ACC112 (cell line): ENCODE results near the gene AKT3.

Experiments used
- H2AFZ ChIP-seq: fragments of 200-600 bp; sonication (generic); one replicate; pipeline ENCODE4 v1.6.0; 2017; ENCODE audit warnings: antibody characterized with exemption, low read length; ENCODE audit not compliant: unreplicated experiment
- H3K27ac ChIP-seq: fragments of 200-600 bp; sonication (generic); 2 replicates; pipeline ENCODE4 v1.5.1; 2014; ENCODE audit warnings: low read depth, mild to moderate bottlenecking, antibody characterized with exemption, low read length, moderate library complexity
- H3K27me3 ChIP-seq: fragments of 200-600 bp; sonication (generic); 2 replicates; pipeline ENCODE4 v1.6.1; 2014; ENCODE audit warnings: mild to moderate bottlenecking, antibody characterized with exemption, low read length, moderate library complexity, mixed read lengths; ENCODE audit not compliant: insufficient read depth
- H3K36me3 ChIP-seq: fragments of 200-600 bp; sonication (generic); 2 replicates; pipeline ENCODE4 v1.6.1; 2016; ENCODE audit warnings: mild to moderate bottlenecking, antibody characterized with exemption, low read length, moderate library complexity, mixed read lengths; ENCODE audit not compliant: insufficient read depth
- H3K4me1 ChIP-seq: fragments of 200-600 bp; sonication (generic); one replicate; pipeline ENCODE4 v1.6.1; 2016; ENCODE audit warnings: low read length, mixed read lengths; ENCODE audit not compliant: insufficient read depth, unreplicated experiment, control insufficient read depth
- H3K4me3 ChIP-seq: fragments of 200-600 bp; sonication (generic); 2 replicates; pipeline ENCODE4 v1.5.1; 2014; ENCODE audit warnings: mild to moderate bottlenecking, low read depth, low read length
- H3K79me2 ChIP-seq: fragments of 200-600 bp; sonication (generic); one replicate; pipeline ENCODE4 v1.6.0; 2016; ENCODE audit warnings: low read length; ENCODE audit not compliant: control insufficient read depth, unreplicated experiment, insufficient read depth

Gene AKT3

DNA sequence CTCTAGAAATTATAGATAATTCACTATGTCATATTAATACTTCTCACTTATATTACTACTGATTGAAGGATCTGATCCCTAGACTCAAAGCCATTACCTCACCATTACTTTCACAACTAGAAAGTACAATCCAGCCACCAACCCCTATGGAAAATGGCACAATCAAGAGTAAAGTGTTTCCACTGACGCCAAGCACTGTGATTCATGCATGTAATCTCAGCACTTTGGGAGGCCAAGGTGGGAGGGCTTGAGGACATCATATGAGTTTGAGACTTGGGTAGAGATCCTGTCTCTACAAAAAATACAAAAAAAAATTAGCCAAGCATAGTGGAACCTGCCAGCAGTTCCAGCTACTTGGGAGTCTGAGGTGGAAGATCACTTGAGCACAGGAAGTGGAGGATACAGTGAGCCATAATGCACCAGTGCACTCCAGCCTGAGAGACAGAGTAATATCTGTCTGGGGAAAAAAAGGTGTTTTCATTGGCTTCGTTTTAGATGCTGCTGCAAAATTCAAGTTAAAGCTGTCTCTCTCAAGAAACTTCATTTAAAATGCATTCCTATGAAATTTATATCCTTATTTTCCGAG lies 126.5 kb downstream of the AKT3 start:
- Histone ChIP-seq H3K4me1 (peaks cover 14% of the 10 kb centered on the region), H3K79me2 (peaks cover 4% of the 10 kb centered on the region)

DNA sequence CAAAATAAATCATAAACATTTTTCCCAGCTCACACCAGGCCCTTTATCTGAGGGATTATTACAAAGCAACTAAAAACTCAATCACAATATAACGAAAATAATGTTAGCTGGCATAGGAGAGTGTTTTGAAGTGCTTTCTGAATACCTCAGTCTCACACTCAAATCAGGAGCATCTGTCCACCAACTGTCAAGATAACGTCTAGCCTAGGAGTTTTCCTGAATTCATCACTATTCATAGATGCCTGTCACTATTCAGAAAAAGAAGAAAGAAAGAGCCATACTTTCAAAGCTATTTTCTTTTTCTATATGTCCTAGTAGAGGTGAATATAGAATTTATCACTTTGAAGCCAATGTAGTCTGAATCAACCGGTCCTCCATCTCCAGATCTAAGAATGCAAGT lies 127.0 kb downstream of the AKT3 start:
- peaks cover 17% of the 10 kb centered on the region for H3K4me1 ChIP-seq
- no peaks in the 10 kb centered on the region for H3K36me3 ChIP-seq
- peaks cover 4% of the 10 kb centered on the region for H3K79me2 ChIP-seq
- H3K27ac ChIP-seq = no peak overlapping the region
- H3K27me3 ChIP-seq = no peaks in the 10 kb centered on the region
- H2AFZ ChIP-seq = no peak overlapping the region
- H3K4me3 ChIP-seq = no peak overlapping the region

More for the DNA sequence above, 126.5 kb downstream of the AKT3 start:
- H3K4me3 ChIP-seq = no peak overlapping the region
- H2AFZ ChIP-seq = no peak overlapping the region
- H3K27me3 ChIP-seq = no peaks in the 10 kb centered on the region
- no peaks in the 10 kb centered on the region for H3K36me3 ChIP-seq
- H3K27ac ChIP-seq = no peak overlapping the region

DNA sequence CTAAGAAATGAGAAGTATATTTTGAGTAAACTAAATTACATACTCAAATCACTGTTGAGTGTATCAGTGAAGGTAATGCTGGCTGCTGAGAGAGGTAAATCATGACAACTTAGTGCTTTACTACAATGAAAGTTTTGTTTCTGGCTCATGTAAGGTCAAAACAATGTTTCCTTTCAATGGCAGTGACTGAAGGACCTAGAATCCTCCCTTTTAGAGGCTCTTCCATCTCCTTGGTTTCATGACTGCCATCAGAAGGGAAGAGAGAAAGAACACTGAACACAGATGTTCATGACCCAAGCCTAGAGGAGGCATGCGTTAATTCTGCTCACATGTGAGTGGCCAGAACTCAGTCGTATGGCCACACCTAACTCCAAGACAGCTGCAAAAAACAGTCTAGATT lies 130.6 kb downstream of the AKT3 start:
- Histone ChIP-seq H3K36me3 (no peaks in the 10 kb centered on the region), H3K4me1 (peaks cover 41% of the 10 kb centered on the region), H3K27me3 (no peaks in the 10 kb centered on the region), H3K4me3 (peak overlapping the region; percentile 1; the same call in 1 of the 2 replicates), H3K79me2 (peaks cover 8% of the 10 kb centered on the region), H3K27ac (peak overlapping the region; percentile 57), H2AFZ (no peak overlapping the region)

DNA sequence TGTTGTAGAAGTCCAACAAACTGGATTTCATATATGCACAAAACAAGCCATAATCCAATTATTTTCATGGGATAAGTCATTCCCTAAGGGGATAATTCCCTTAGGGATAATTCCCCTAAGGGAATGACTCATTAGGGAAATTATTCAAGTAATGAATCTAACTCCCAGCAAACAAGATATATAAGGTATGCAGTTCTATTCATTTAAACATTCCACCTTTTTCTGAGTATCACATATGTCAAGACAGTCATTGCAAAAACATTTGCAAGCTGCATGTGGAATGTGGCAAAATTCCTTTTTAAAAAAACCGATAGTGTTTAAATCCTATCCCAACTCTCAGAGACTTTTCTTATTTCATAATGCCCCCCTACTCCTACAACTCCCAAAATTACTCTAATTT lies 131.2 kb downstream of the AKT3 start:
- Histone ChIP-seq H2AFZ (no peak overlapping the region), H3K79me2 (peaks cover 12% of the 10 kb centered on the region), H3K27ac (peak overlapping the region; percentile 57), H3K27me3 (no peaks in the 10 kb centered on the region), H3K36me3 (no peaks in the 10 kb centered on the region), H3K4me3 (peak overlapping the region; percentile 1; the same call in 1 of the 2 replicates), H3K4me1 (peaks cover 41% of the 10 kb centered on the region)

DNA sequence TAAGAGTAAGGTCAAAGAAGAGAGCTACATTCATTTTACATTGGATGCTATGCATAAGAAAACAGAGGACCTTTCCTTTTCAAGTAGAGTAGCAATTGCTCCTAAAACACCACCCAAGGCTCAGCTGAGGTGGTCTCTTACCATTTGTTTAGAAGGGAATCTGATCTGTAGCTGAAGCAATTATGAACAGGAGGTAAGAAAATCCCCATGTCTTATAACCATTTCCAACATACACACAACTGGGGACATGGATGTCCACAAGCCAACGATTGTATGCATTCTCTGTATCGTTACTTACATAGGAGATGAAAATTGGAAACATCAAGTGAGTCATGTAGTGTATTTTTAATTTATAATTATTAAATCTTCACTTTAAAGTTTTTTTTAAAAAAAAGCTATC lies 132.0 kb downstream of the AKT3 start:
- peaks cover 41% of the 10 kb centered on the region for H3K4me1 ChIP-seq
- no peak overlapping the region for H3K4me3 ChIP-seq
- no peak overlapping the region for H2AFZ ChIP-seq
- no peaks in the 10 kb centered on the region for H3K27me3 ChIP-seq
- no peaks in the 10 kb centered on the region for H3K36me3 ChIP-seq
- H3K79me2 ChIP-seq = peaks cover 17% of the 10 kb centered on the region
- no peak overlapping the region for H3K27ac ChIP-seq

GRCh38 chr1:243716906-243717305 lies 133.1 kb downstream of the AKT3 start:
- Histone ChIP-seq H3K4me1 (peaks cover 41% of the 10 kb centered on the region), H3K27ac (no peak overlapping the region), H3K36me3 (no peaks in the 10 kb centered on the region), H3K4me3 (no peak overlapping the region), H3K79me2 (peaks cover 17% of the 10 kb centered on the region), H3K27me3 (no peaks in the 10 kb centered on the region), H2AFZ (no peak overlapping the region)

- Histone ChIP-seq H3K27ac (no peak overlapping the region), H3K27me3 (no peaks in the 10 kb centered on the region), H3K79me2 (peaks cover 21% of the 10 kb centered on the region), H2AFZ (no peak overlapping the region), H3K36me3 (no peaks in the 10 kb centered on the region), H3K4me3 (no peak overlapping the region), H3K4me1 (peaks cover 41% of the 10 kb centered on the region)
These were observed 134.8 kb downstream of the AKT3 start for GRCh38 chr1:243715285-243715684.

DNA sequence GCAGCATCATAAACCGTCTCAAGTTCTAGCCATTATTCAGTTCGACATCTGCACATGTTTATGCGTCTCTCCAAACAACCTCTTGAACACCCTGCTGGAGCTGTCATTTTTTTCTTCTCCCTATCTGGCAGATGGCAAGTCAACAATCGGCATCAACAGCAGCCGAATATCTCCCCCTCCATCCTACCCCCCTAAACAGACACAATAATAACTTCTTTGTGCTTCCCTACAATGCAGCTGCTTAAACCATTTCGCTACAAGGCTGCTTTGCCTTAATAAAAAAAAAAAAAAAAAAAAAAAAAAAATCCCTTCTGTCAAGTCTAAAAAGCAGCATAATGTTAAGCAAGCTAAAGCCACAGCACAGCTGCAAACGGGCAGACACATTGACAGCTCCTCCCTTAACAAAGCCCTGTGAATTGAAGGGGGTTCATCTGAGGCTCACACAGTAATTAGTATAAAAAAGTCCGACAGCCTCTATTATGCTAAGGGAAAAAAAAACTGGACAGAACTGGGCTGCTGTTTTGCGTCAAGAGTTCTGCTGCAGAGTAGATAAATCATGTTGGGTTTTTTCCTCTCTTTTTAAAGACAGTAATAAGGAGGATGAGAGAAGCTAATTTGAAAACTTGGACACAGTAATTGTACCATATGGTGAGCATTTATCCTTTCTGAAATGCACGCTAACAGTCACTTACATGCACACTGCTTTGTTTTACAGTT lies 136.4 kb downstream of the AKT3 start:
- Histone ChIP-seq H3K27ac (no peak overlapping the region), H3K4me1 (peaks cover 28% of the 10 kb centered on the region), H3K79me2 (peaks cover 23% of the 10 kb centered on the region), H3K27me3 (no peaks in the 10 kb centered on the region), H2AFZ (no peak overlapping the region), H3K36me3 (no peaks in the 10 kb centered on the region), H3K4me3 (no peak overlapping the region)

DNA sequence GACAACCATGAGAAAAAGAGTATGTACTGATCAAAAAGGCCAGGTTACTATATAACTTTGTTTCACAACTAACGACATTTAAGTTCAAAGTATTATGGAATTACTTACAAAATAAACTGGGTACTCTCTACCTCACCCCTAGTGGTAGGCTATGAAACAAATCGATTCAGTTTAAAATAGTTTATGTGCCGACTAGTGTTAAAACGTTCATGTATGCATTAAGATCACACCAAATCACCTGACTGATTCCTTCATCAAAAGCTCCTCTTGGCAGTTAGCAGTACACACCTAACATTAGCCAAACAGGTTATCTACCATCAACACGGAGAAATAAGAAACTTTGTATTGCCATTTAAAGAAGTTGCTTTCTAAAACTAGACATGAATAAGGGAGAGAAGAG lies 137.1 kb downstream of the AKT3 start:
- Histone ChIP-seq H3K79me2 (peaks cover 23% of the 10 kb centered on the region), H3K27ac (no peak overlapping the region), H3K27me3 (no peaks in the 10 kb centered on the region), H3K4me1 (peaks cover 24% of the 10 kb centered on the region), H3K36me3 (no peaks in the 10 kb centered on the region), H3K4me3 (no peak overlapping the region), H2AFZ (no peak overlapping the region)

DNA sequence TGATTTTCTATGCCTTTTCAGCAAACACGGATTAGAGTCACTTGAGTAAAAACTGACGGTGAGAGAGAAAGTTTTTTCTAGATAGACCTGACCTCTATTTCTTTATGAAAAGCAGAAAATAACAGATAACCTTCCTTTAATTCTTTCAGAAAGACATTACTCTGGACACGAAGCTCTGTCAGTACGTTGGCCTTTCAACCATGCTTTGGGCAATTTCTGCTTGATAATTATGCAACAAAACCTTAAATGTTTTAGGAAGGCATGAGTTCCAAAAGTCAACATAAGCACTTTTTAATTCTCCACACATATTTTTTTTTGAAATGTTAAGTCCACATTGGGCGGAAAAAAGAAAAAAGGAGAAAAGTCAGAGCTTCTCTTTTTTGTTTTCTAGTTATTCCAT lies 137.8 kb downstream of the AKT3 start:
- peaks cover 21% of the 10 kb centered on the region for H3K4me1 ChIP-seq
- H2AFZ ChIP-seq = no peak overlapping the region
- H3K79me2 ChIP-seq = peaks cover 19% of the 10 kb centered on the region
- H3K27me3 ChIP-seq = no peaks in the 10 kb centered on the region
- H3K36me3 ChIP-seq = no peaks in the 10 kb centered on the region
- H3K27ac ChIP-seq = no peak overlapping the region
- H3K4me3 ChIP-seq = no peak overlapping the region

DNA sequence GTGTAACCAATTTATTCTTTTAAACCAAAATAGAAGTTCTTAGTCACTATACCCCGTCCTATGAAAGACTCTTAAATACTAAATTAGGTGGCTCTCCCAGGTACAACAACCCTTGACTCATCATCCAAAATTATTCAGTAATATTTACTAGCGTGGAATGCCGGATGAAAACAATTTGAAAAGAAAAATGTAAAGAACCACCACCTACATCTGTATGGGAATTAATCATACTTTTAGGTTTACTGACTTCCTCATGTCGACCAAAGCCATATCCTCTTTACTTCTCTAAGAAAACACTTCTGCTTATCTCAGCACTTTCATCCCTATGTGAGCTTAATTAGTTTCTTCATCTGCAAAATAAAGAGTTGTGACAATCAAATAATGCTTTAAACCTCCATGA lies 139.6 kb downstream of the AKT3 start:
- no peaks in the 10 kb centered on the region for H3K27me3 ChIP-seq
- no peak overlapping the region for H2AFZ ChIP-seq
- H3K4me1 ChIP-seq = peaks cover 7% of the 10 kb centered on the region
- H3K4me3 ChIP-seq = no peak overlapping the region
- H3K79me2 ChIP-seq = peaks cover 19% of the 10 kb centered on the region
- H3K27ac ChIP-seq = no peak overlapping the region
- H3K36me3 ChIP-seq = no peaks in the 10 kb centered on the region
